Memory B cell (primary cell): ENCODE measurements around the gene POP5.
A peak's percentile ranks its signal among the peaks of the same experiment; 100 is the strongest.
"Not testable (repeated sequence)": the region's sequence is repeated elsewhere in the genome, so short reads cannot be mapped to it uniquely, and the experiment has no call there.

ENCODE experiments used
- ATAC-seq: fragments of 150-1000 bp; cut with Tn5 transposase; 2 replicates; pipeline ENCODE4 v1.10.0; 2021; ENCODE audit warnings: low read depth, mild to moderate bottlenecking, moderate library complexity
- DNase-seq, 2 donors: peaks; one replicate each; pipeline ENCODE4 v3.0.0; 2022; ENCODE audit warnings: low spot score in 2 of 2
- H3K27ac Mint-ChIP-seq: one replicate; pipeline ENCODE4 v1.8.0; 2022; ENCODE audit warnings: mild to moderate bottlenecking, moderate library complexity, mixed read lengths
- H3K27me3 Mint-ChIP-seq: one replicate; pipeline ENCODE4 v1.8.0; 2022; ENCODE audit warnings: mixed read lengths
- H3K36me3 Mint-ChIP-seq: one replicate; pipeline ENCODE4 v1.8.0; 2022; ENCODE audit warnings: mild to moderate bottlenecking, mixed read lengths
- H3K4me1 Mint-ChIP-seq: one replicate; pipeline ENCODE4 v1.8.0; 2022; ENCODE audit warnings: mixed read lengths
- H3K4me3 Mint-ChIP-seq: one replicate; pipeline ENCODE4 v1.8.0; 2022; ENCODE audit warnings: mild to moderate bottlenecking, moderate library complexity, mixed read lengths
- H3K9me3 Mint-ChIP-seq: one replicate; pipeline ENCODE4 v1.8.0; 2022; ENCODE audit warnings: mixed read lengths

POP5 gene, protein sequence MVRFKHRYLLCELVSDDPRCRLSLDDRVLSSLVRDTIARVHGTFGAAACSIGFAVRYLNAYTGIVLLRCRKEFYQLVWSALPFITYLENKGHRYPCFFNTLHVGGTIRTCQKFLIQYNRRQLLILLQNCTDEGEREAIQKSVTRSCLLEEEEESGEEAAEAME

DNA sequence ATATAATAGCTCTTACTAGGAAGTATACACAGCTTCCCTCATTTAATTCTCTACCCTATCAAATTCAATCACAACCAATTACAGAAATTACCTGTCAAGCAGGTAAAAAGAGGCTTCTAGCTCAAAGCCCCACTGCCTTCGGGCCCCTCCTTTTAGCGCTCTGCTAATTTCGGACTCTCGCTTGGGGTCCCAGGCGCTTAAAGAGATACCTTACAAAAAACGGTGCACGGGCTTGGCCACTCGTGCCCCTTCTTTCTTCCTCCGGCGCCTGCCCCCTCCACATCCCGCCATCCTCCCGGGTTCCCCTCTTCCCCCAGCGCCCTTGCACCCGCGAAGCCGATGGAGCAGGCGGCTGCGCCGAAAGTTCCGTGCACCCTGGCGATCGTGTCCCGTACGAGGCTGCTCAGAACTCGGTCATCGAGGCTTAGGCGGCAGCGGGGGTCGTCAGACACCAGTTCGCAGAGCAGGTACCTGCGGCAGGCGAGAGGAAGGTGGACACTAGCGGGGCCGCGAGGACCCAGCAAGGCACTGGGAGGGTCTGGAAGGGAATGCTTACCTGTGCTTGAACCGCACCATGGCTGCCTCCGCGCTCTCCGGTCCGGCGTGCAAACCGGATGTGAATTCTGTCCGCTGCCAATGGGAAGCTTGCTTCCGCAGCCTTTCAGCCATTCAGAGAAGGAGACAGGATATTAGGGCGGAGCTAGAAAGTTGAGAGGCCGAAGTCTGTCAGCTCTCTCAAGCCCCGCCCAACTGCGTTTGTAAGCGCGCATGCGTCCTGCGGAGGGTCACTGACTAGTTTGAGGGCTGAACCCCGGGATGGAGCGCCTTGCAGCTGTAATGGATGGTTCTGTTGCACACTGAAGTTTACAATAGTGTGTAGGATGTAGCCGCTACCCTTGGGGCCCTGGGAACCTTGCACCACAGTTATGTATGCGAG is at the start of gene POP5:
Gene POP5 (minus strand): TSS at position 616 of the 937 bp plus-strand sequence. CDS start 40 bp downstream, at position 576.
- H3K4me3 Mint-ChIP-seq = peak within 1 kb of the TSS; percentile 97
- DNase-seq (peak; percentile 84 to 92), ATAC-seq (peak; percentile 90)
- peaks cover 5% of the 10 kb centered on the region for H3K36me3 Mint-ChIP-seq
- H3K27me3 Mint-ChIP-seq = no peaks in the 10 kb centered on the region
- no peaks in the 10 kb centered on the region for H3K9me3 Mint-ChIP-seq
- peak within 1 kb of the TSS; percentile 85 for H3K27ac Mint-ChIP-seq
- peaks cover 22% of the 10 kb centered on the region for H3K4me1 Mint-ChIP-seq

DNA sequence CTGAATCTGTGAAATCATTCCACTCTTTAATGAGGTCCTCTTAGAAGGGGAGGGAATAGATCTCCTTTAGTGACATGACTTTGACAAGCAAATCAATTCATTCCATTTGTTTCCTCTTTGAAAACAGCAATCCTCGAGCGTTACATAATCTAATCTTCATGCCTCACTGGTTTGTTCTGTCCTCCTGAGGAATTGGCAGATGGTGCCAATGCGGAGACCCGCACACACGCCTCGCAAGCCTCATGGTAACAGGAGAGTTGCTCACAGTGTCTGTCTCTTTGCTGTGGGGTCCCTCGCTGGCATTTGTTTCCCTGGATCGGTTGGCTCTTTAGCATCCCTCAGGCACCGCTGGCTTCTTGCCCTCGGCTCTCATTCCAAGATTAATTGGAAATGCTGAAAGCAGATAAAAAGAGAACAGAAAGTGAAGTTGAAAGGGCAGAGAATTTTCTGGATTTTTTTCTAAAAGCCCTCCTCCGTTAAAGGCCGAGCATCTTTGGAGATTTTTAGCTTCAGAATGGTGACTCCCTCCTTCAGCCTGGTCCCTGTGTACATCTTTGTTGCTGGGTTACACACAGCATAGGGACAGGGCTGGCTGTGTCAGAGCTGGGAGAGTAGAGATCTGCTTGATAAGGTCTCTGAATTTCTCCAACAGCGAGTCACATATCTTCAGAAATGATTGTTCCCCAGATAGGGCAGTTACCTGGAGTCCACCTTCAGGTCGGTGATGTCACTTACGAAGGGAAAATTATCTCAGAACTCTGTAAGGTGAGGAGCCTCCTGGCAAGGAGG is 49.1 kb upstream of the POP5 start:
- Mint-ChIP-seq H3K27ac (no peak overlapping the region), H3K4me3 (no peak overlapping the region), H3K4me1 (no peaks in the 10 kb centered on the region), H3K9me3 (no peaks in the 10 kb centered on the region), H3K27me3 (peaks cover 10% of the 10 kb centered on the region), H3K36me3 (no peaks in the 10 kb centered on the region)
- DNase-seq (no peak), ATAC-seq (no peak)

- Mint-ChIP-seq H3K36me3 (no peaks in the 10 kb centered on the region), H3K9me3 (no peaks in the 10 kb centered on the region), H3K4me3 (no peak overlapping the region), H3K4me1 (no peaks in the 10 kb centered on the region), H3K27ac (no peak overlapping the region), H3K27me3 (peaks cover 9% of the 10 kb centered on the region)
- ATAC-seq = no peak
- DNase-seq = no peak
Observed at GRCh38 chr12:120628919-120629318, 47.7 kb upstream of the POP5 start.

GRCh38 chr12:120625557-120626419 is 44.6 kb upstream of the POP5 start:
- Mint-ChIP-seq H3K9me3 (no peaks in the 10 kb centered on the region), H3K27me3 (peaks cover 9% of the 10 kb centered on the region), H3K4me3 (peak overlapping the region; percentile 57), H3K36me3 (no peaks in the 10 kb centered on the region), H3K27ac (no peak overlapping the region), H3K4me1 (no peaks in the 10 kb centered on the region)
- ATAC-seq (peak; percentile 41), DNase-seq (no peak)

- Mint-ChIP-seq H3K36me3 (no peaks in the 10 kb centered on the region), H3K9me3 (no peaks in the 10 kb centered on the region), H3K27ac (no peak overlapping the region), H3K4me1 (no peaks in the 10 kb centered on the region), H3K4me3 (no peak overlapping the region), H3K27me3 (peaks cover 18% of the 10 kb centered on the region)
- DNase-seq (no peak), ATAC-seq (no peak)
Observed at GRCh38 chr12:120620624-120621023, 39.4 kb upstream of the POP5 start.

GRCh38 chr12:120618954-120619615 is 37.9 kb upstream of the POP5 start:
- H3K27ac Mint-ChIP-seq = no peak overlapping the region
- no peaks in the 10 kb centered on the region for H3K4me1 Mint-ChIP-seq
- DNase-seq (no peak), ATAC-seq (no peak)
- H3K9me3 Mint-ChIP-seq = no peaks in the 10 kb centered on the region
- peaks cover 17% of the 10 kb centered on the region for H3K27me3 Mint-ChIP-seq
- no peak overlapping the region for H3K4me3 Mint-ChIP-seq
- H3K36me3 Mint-ChIP-seq = no peaks in the 10 kb centered on the region

GRCh38 chr12:120617767-120618166 is 36.6 kb upstream of the POP5 start:
- H3K4me3 Mint-ChIP-seq, DNase-seq, H3K9me3 Mint-ChIP-seq, H3K36me3 Mint-ChIP-seq, H3K4me1 Mint-ChIP-seq, H3K27ac Mint-ChIP-seq, ATAC-seq: not testable (repeated sequence)
- peaks cover 13% of the 10 kb centered on the region for H3K27me3 Mint-ChIP-seq

DNA sequence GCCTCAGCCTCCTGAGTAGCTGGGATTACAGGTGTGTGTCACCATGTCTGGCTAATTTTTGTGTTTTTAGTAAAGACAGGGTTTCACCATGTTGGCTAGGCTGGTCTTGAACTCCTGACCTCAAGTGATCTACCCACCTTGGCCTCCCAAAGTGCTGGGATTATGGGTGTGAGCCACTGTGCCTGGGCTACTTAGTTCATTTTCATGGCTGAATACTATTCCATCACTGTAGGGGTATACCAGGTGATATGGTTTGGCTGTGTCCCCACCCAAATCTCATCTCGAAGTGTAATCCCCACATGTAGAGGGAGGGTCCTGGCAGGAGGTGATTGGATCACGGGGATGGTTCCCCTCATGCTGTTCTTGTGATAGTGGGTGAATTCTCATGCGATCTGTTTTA is 36.0 kb upstream of the POP5 start:
- not testable (repeated sequence) for H3K36me3 Mint-ChIP-seq, ATAC-seq, H3K9me3 Mint-ChIP-seq, DNase-seq, H3K4me3 Mint-ChIP-seq, H3K4me1 Mint-ChIP-seq, H3K27ac Mint-ChIP-seq
- peaks cover 13% of the 10 kb centered on the region for H3K27me3 Mint-ChIP-seq

DNA sequence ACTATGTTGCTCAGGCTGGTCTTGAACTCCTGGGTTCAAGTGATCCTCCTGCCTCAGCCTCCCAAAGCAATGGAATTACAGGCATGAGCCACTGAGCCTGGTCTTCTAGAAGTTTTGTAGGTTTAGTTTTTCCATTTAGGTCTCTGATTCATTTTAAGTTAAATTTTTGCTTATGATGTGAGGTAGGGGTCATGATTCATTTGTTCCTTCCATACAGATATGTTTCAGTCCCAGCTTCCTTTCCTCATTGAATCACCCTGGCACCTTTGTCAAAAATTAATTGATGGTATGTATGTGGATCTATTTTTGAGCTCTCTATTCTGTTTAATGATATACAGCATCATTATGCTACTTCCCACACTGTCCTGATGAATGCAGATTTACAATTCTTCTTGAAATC is 33.6 kb upstream of the POP5 start:
- Mint-ChIP-seq H3K27me3 (peaks cover 11% of the 10 kb centered on the region), H3K4me3 (no peak overlapping the region), H3K27ac (no peak overlapping the region), H3K36me3 (no peaks in the 10 kb centered on the region), H3K4me1 (no peaks in the 10 kb centered on the region), H3K9me3 (no peaks in the 10 kb centered on the region)
- DNase-seq (no peak), ATAC-seq (no peak)

- not testable (repeated sequence) for H3K27ac Mint-ChIP-seq, H3K4me3 Mint-ChIP-seq, H3K27me3 Mint-ChIP-seq, H3K36me3 Mint-ChIP-seq, H3K4me1 Mint-ChIP-seq, DNase-seq, ATAC-seq, H3K9me3 Mint-ChIP-seq
Observed at GRCh38 chr12:120611534-120611933, 30.3 kb upstream of the POP5 start.

DNA sequence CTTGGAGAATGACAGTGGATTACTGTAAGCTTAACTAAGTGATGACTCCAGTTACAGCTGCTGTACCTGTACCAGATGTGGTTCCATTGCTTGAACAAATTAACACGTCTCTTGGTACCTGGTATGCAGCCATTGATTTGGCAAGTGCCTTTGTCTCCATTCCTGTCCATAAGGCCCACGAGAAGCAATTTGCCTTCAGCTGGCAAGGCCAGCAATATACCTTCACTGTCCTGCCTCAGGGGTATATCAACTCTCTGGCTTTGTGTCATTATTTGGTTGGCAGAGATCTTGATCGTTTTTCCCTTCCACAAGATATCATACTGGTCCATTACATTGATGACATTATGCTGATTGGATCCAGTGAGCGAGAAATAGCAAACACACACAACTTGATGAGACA is 29.4 kb upstream of the POP5 start:
- Mint-ChIP-seq H3K4me3 (no peak overlapping the region), H3K27ac (no peak overlapping the region), H3K36me3 (no peaks in the 10 kb centered on the region), H3K27me3 (peaks cover 8% of the 10 kb centered on the region), H3K9me3 (no peaks in the 10 kb centered on the region), H3K4me1 (no peaks in the 10 kb centered on the region)
- DNase-seq (no peak), ATAC-seq (no peak)

DNA sequence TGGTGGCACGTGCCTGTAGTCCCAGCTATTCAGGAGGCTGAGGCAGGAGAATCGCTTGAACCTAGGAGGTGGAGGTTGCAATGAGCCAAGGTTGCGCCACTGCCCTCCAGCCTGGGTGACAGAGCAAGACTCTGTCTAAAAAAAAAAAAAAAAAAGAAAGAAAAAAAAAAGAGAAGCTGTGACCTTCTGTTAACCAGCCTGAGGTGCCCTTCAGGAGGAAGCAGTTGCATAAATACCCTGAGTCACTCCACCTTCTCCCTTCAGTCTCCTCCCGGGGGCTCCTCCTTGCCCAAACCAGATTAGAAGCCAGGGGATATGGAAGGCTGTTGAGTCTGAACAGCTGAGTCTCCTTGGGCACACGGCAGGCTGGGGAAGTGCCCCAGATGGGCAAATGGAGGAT is 21.2 kb upstream of the POP5 start:
- H3K4me3 Mint-ChIP-seq, H3K27ac Mint-ChIP-seq, H3K36me3 Mint-ChIP-seq, DNase-seq, ATAC-seq, H3K27me3 Mint-ChIP-seq, H3K9me3 Mint-ChIP-seq, H3K4me1 Mint-ChIP-seq: not testable (repeated sequence)
